HepG2 (cell line): Measurements from ENCODE around the gene EREG. TPM values are rescaled to one million over a fixed set of nuclear protein-coding genes. Genes with fewer than 3 reads are reported as not detected.

Experiments
- ATAC-seq: fragments of 200-7000 bp; cut with Tn5 transposase; 3 replicates; pipeline ENCODE4 v1.9.1; 2020; ENCODE audit warnings: mild to moderate bottlenecking, moderate library complexity
- BruUV-seq: library from RNA; stranded (reverse); fragments of 400-500 nt; replicated peaks from 2 replicates; lab custom pipeline; 2021; lab: Mats Ljungman, UMichigan
- CTCF ChIA-PET: fragments of 300-600 bp; formaldehyde crosslinking; extraction: SDS; loops from one replicate; lab custom pipeline; 2021; ENCODE audit warnings: low total read pairs, inconsistent platforms, low intra/inter-chr PET ratio; lab: Yijun Ruan, JAX
- POLR2A ChIA-PET: fragments of 350-600 bp; sonication (Branson Sonifier 250); formaldehyde crosslinking; loops from one replicate; lab custom pipeline; 2020; ENCODE audit warnings: antibody characterized with exemption, inconsistent platforms; lab: Yijun Ruan, JAX
- DNase-seq: peaks from one replicate; pipeline ENCODE4 v3.0.0-alpha.2; 2015; ENCODE audit warnings: low spot score
- FAIRE-seq: peaks from 3 replicates; lab custom pipeline; 2011; peaks lifted over from hg19 to GRCh38; lab: Jason Lieb, UNC
- H2AFZ ChIP-seq: one replicate; pipeline ENCODE4 v1.6.1; 2011; ENCODE audit warnings: low read length, inconsistent platforms
- H3K27ac ChIP-seq: fragments of 300-600 bp; 3 replicates; pipeline ENCODE4 v1.8.0; 2011; ENCODE audit warnings: mixed run types, mild to moderate bottlenecking, mixed read lengths, low read length, inconsistent platforms; ENCODE audit not compliant: insufficient read depth; ENCODE audit errors: extremely low read length
- H3K27me3 ChIP-seq, 2 experiments: fragments of 200-600 bp in 1 of 2; 2 replicates in 1 of 2; 3 replicates in 1 of 2; pipeline versions ENCODE4 v1.6.0 to v1.8.0; 2011; ENCODE audit warnings: low read length in 2 of 2, mild to moderate bottlenecking in 2 of 2, moderate library complexity in 2 of 2, inconsistent platforms in 1 of 2; ENCODE audit not compliant: insufficient read depth in 2 of 2, control insufficient read depth in 1 of 2
- H3K36me3 ChIP-seq, 2 experiments: fragments of 200-600 bp in 1 of 2; replicated peaks in 1 of 2; 2 replicates in 1 of 2; 3 replicates in 1 of 2; pipeline versions ENCODE4 v1.5.1 to v1.8.0; 2011; ENCODE audit warnings: low read length in 2 of 2, inconsistent platforms in 1 of 2; ENCODE audit not compliant: insufficient read depth in 2 of 2, control insufficient read depth in 1 of 2
- H3K4me1 ChIP-seq: 2 replicates; pipeline ENCODE4 v1.5.1; 2012; ENCODE audit warnings: low read length, inconsistent platforms; ENCODE audit not compliant: insufficient read depth
- H3K4me2 ChIP-seq: 2 replicates; pipeline ENCODE4 v1.6.0; 2011; ENCODE audit warnings: low read depth, low read length, inconsistent platforms
- H3K4me3 ChIP-seq, 3 experiments: fragments of 200-600 bp in 1 of 3; sonication (generic), shearing (Covaris generic) in 1 of 3; replicated peaks in 1 of 3; 2 replicates each; pipeline ENCODE4 v1.5.1; 2011 to 2016; ENCODE audit warnings: low read length in 3 of 3, inconsistent platforms in 2 of 3, low read depth in 2 of 3, mild to moderate bottlenecking in 2 of 3, control low read depth in 1 of 3, mixed read lengths in 1 of 3; ENCODE audit not compliant: insufficient read depth in 1 of 3
- H3K79me2 ChIP-seq: one replicate; pipeline ENCODE4 v1.6.1; 2011; ENCODE audit warnings: low read length, inconsistent platforms; ENCODE audit not compliant: insufficient read depth
- H3K9ac ChIP-seq: 2 replicates; pipeline ENCODE4 v1.6.0; 2011; ENCODE audit warnings: mild to moderate bottlenecking, low read depth, low read length, inconsistent platforms; ENCODE audit not compliant: insufficient read depth
- H3K9me3 ChIP-seq: 2 replicates; pipeline ENCODE4 v1.5.1; 2012; ENCODE audit warnings: mild to moderate bottlenecking, low read length
- H4K20me1 ChIP-seq: 2 replicates; pipeline ENCODE4 v1.6.0; 2011; ENCODE audit warnings: inconsistent platforms, mild to moderate bottlenecking, low read length, moderate library complexity; ENCODE audit not compliant: insufficient read depth
- CCAR2 ChIP-seq: fragments of 200-400 bp; formaldehyde crosslinking; optimal IDR thresholded peaks from 2 replicates; pipeline ENCODE3; 2018; ENCODE audit warnings: low read depth, mild to moderate bottlenecking, low read length, moderate library complexity
- GFI1 ChIP-seq: sonication (generic); formaldehyde crosslinking; IDR thresholded peaks from 2 replicates; pipeline ENCODE4 v1.5.0; 2020; ENCODE audit warnings: missing genetic modification reagents, mild to moderate bottlenecking, borderline replicate concordance
- HNRNPUL1 ChIP-seq: fragments of 200-400 bp; formaldehyde crosslinking; IDR thresholded peaks from 2 replicates; pipeline ENCODE4 v1.6.1; 2017; ENCODE audit warnings: low read depth, mild to moderate bottlenecking, low read length, moderate library complexity
- JARID2 ChIP-seq: sonication (generic); formaldehyde crosslinking; IDR thresholded peaks from 2 replicates; pipeline ENCODE4 v1.8.1; 2023; ENCODE audit warnings: missing genetic modification reagents, inconsistent platforms; ENCODE audit not compliant: insufficient replicate concordance
- MAFF ChIP-seq: IDR thresholded peaks from 2 replicates; pipeline ENCODE4 v1.6.1; 2011; ENCODE audit warnings: low read depth, low read length, improper control_type of control experiment
- PCBP2 ChIP-seq: fragments of 200-400 bp; formaldehyde crosslinking; optimal IDR thresholded peaks from 2 replicates; pipeline ENCODE3; 2018; ENCODE audit warnings: low read length, low read depth; ENCODE audit not compliant: poor library complexity, severe bottlenecking
- RBAK ChIP-seq: sonication (generic); formaldehyde crosslinking; IDR thresholded peaks from 2 replicates; pipeline ENCODE4 v1.5.1; 2020; ENCODE audit warnings: mild to moderate bottlenecking, missing genetic modification reagents
- ZBTB3 ChIP-seq: sonication (generic); formaldehyde crosslinking; IDR thresholded peaks from 2 replicates; pipeline ENCODE4 v1.4.0; 2020; ENCODE audit warnings: low read depth, mild to moderate bottlenecking, moderate library complexity, missing genetic modification reagents, borderline replicate concordance
- ZBTB7A ChIP-seq: sonication (generic); formaldehyde crosslinking; IDR thresholded peaks from 2 replicates; pipeline ENCODE4 v1.8.0; 2022; ENCODE audit warnings: mild to moderate bottlenecking, missing genetic modification reagents
- ZBTB8A ChIP-seq: sonication (generic); formaldehyde crosslinking; IDR thresholded peaks from 2 replicates; pipeline ENCODE4 v1.4.0; 2020; ENCODE audit warnings: mild to moderate bottlenecking, low read depth, missing genetic modification reagents, borderline replicate concordance
- ZNF263 ChIP-seq: sonication (generic); formaldehyde crosslinking; IDR thresholded peaks from 2 replicates; pipeline ENCODE4 v1.4.0; 2020; ENCODE audit warnings: missing genetic modification reagents
- ZNF543 ChIP-seq: sonication (generic); formaldehyde crosslinking; IDR thresholded peaks from 2 replicates; pipeline ENCODE4 v1.4.0; 2020; ENCODE audit warnings: mild to moderate bottlenecking, missing genetic modification reagents
- ZNF589 ChIP-seq: sonication (generic); formaldehyde crosslinking; conservative IDR thresholded peaks from 2 replicates; pipeline ENCODE4 v1.8.0; 2022; ENCODE audit warnings: mild to moderate bottlenecking, moderate library complexity, missing genetic modification reagents
- ZNF720 ChIP-seq: sonication (generic); formaldehyde crosslinking; IDR thresholded peaks from 2 replicates; pipeline ENCODE4 v1.4.0; 2020; ENCODE audit warnings: missing genetic modification reagents
- WGBS: methylation state at CpG from one replicate; pipeline ENCODE4 v1.1.6; 2017; ENCODE audit warnings: low lambda C conversion rate; 5-methylcytosine and 5-hydroxymethylcytosine counted together
- in situ Hi-C: cut with HindIII; loops from 2 replicates; pipeline ENCODE4 v1.10.0; 2017; ENCODE audit warnings: low pct_unique_long_range_greater_than_20kb; ENCODE audit not compliant: extremely low pct_ligation_motif_present
- intact Hi-C: fragments of 100-400 bp; cut with micrococcal nuclease; formaldehyde crosslinking; loops from one replicate; pipeline ENCODE4 v1.10.0; 2022; ENCODE audit not compliant: unreplicated experiment
- polyA plus RNA-seq, 8 experiments: library from polyadenylated mRNA; depleted of rRNA in 3 of 8; stranded (reverse) in 7 of 8; unstranded in 1 of 8; fragments of >200 nt; fragmentation: Illumina TruSeq in 4 of 8; extraction: Trizol in 4 of 8; gene quantifications; 2 replicates each; pipeline versions ENCODE4 v1.2.1 to v1.2.3, GENCODE V29; 2011 to 2016; ENCODE audit warnings: low read depth in 4 of 8, missing spikeins in 1 of 8, mixed read lengths in 1 of 8; ENCODE audit not compliant: insufficient read depth in 1 of 8
- total RNA-seq, 5 experiments: library from RNA; depleted of rRNA; stranded (reverse); fragments of >200 nt; fragmentation: Illumina TruSeq; extraction: Trizol; gene quantifications; 2 replicates each; pipeline ENCODE4 v1.2.3, GENCODE V29; 2016; ENCODE audit warnings: low read depth in 1 of 5
- TF ChIP-seq, protein P1 (sequence below): sonication (generic); formaldehyde crosslinking; IDR thresholded peaks from 2 replicates; pipeline ENCODE4 v1.4.0; 2020; ENCODE audit warnings: missing genetic modification reagents
- TF ChIP-seq, protein P2 (sequence below): IDR thresholded peaks from 2 replicates; pipeline ENCODE4 v1.6.1; 2016; ENCODE audit warnings: low read depth

The EREG gene
- total and polyA plus RNA-seq, 2 of the 13 experiments (the other 11 are each of a cell fraction or from before 2014, with no cell fraction given), result 0.11 to 0.13 TPM

DNA sequence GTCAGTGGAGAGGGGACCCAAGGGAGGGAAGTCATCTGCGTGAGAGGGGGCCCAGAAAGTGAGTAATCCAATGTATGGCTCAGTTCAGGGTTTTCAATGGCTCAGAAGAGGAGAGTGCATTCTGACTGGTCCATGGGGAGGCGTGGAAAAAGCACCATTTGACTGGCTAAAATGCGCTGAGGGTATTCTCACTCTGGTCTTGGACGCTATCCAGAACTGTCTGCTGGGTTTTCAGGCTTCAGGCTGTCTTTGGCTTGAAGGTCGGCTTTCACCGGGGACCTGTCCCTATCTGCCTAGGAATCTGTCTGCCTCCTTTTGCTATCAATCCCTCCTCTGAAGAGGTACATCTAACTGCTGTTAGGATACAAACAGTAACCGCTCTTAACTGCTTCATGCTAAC is 30.3 kb upstream of the EREG start (continued):
- TF ChIP-seq ZNF263 (CRISPR knock-in tag) (no peak), HNRNPUL1 (no peak)

DNA sequence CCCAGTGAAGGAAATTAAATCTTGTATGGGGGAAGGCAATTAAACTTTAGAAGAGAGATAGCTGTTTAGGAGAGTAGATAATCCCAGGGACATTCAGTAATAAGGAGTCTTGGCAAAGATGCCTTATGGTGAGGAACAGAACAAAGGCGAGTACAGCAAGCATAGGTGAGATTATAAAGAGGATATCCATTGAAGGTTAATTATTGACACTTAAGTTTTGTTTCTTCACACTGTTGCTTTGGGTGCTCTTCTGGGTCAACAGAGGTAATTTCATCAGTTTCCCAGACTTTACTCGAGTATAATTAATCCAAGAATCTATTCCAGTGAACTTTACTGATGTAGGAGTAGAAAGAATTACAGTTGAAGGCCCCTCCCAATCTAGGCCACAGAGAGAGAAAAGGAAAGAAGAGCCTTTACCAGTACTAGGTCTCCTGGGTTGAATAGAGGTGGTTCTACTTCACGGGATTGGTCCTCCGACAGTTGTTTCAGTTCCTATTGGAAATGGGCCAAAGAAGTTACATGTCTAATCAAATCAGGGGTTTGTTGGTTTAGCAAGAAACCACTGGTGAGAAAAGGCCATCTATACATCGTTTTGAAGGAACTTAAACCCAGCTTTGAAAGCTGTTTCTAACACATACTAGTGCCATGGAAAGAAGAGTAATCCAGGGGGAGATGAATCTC is 29.5 kb upstream of the EREG start:
- 18% methylated on average over 5 of the region's 5 CpGs for WGBS
- H3K27me3 ChIP-seq, result no peaks in the 10 kb centered on the region; a peak in 1 of 5 replicates
- H4K20me1 ChIP-seq, result no peaks in the 10 kb centered on the region
- H3K4me3 ChIP-seq, result no peak overlapping the region
- intact Hi-C loops, result no loop called here
- ChIA-PET POLR2A (no interaction called here), CTCF (no interaction called here)
- H3K79me2 ChIP-seq, result no peaks in the 10 kb centered on the region
- DNase-seq (no peak), FAIRE-seq (no peak), ATAC-seq (no peak)
- in situ Hi-C loops, result no loop called here
- no peak for TF ChIP-seq JARID2 (CRISPR knock-in tag)
- no peak for TF ChIP-seq ZBTB8A (CRISPR knock-in tag)
- TF ChIP-seq CCAR2, result no peak
- TF ChIP-seq ZNF720, result no peak
- TF ChIP-seq ZBTB3 (CRISPR knock-in tag), result no peak
- no peak for TF ChIP-seq ZNF543
- TF ChIP-seq MAFF, result no peak
- TF ChIP-seq, protein P1, sequence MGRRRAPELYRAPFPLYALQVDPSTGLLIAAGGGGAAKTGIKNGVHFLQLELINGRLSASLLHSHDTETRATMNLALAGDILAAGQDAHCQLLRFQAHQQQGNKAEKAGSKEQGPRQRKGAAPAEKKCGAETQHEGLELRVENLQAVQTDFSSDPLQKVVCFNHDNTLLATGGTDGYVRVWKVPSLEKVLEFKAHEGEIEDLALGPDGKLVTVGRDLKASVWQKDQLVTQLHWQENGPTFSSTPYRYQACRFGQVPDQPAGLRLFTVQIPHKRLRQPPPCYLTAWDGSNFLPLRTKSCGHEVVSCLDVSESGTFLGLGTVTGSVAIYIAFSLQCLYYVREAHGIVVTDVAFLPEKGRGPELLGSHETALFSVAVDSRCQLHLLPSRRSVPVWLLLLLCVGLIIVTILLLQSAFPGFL (CRISPR knock-in tag), result no peak
- TF ChIP-seq GFI1 (CRISPR knock-in tag), result no peak
- TF ChIP-seq ZBTB7A, result no peak
- no peak for TF ChIP-seq ZNF589 (CRISPR knock-in tag)
- no peak for TF ChIP-seq PCBP2
- TF ChIP-seq, protein P2, sequence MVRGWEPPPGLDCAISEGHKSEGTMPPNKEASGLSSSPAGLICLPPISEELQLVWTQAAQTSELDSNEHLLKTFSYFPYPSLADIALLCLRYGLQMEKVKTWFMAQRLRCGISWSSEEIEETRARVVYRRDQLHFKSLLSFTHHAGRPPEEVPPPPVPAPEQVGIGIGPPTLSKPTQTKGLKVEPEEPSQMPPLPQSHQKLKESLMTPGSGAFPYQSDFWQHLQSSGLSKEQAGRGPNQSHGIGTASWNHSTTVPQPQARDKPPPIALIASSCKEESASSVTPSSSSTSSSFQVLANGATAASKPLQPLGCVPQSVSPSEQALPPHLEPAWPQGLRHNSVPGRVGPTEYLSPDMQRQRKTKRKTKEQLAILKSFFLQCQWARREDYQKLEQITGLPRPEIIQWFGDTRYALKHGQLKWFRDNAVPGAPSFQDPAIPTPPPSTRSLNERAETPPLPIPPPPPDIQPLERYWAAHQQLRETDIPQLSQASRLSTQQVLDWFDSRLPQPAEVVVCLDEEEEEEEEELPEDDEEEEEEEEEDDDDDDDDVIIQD (CRISPR knock-in tag), result no peak
- no peak for TF ChIP-seq RBAK (CRISPR knock-in tag)
- no peak overlapping the region for H3K9ac ChIP-seq
- no peak overlapping the region for H3K4me2 ChIP-seq
- H3K4me1 ChIP-seq, result no peaks in the 10 kb centered on the region
- H2AFZ ChIP-seq, result no peak overlapping the region
- H3K36me3 ChIP-seq, result no peaks in the 10 kb centered on the region
- no TSS peak for BruUV-seq
- no peaks in the 10 kb centered on the region for H3K9me3 ChIP-seq
- no peak overlapping the region for H3K27ac ChIP-seq
